Stimulated activated CD8-positive, alpha-beta memory T cell treated with anti-CD3 and anti-CD28 coated beads, Interleukin-4, amount 100 ng/mL, for 24 hours (primary cell): ENCODE data around the gene NFIA.

Experiments used
- DNase-seq: peaks from one replicate; pipeline ENCODE4 v3.0.0-alpha.2; 2020; ENCODE audit warnings: low read depth

Gene NFIA

GRCh38 chr1:61498342-61498741 lies 416.0 kb downstream of the NFIA start:
- no peak for DNase-seq

GRCh38 chr1:61501971-61502916 lies 419.9 kb downstream of the NFIA start:
- no peak for DNase-seq

- no peak for DNase-seq
Measured at GRCh38 chr1:61504305-61504704, 421.9 kb downstream of the NFIA start.

- no peak for DNase-seq
Measured at GRCh38 chr1:61504852-61505390, 422.6 kb downstream of the NFIA start.

- DNase-seq = no peak
Measured at GRCh38 chr1:61506236-61506635, 423.9 kb downstream of the NFIA start.

GRCh38 chr1:61506944-61507500 lies 424.7 kb downstream of the NFIA start:
- DNase-seq = no peak
